ENCODE data around the gene GAB2. TPM values are rescaled to one million over a fixed set of nuclear protein-coding genes. Genes with fewer than 3 reads are reported as not detected.

GAB2 gene
- total RNA-seq, 2 experiments from 2014 or later, result 1.4 to 1.8 TPM

DNA sequence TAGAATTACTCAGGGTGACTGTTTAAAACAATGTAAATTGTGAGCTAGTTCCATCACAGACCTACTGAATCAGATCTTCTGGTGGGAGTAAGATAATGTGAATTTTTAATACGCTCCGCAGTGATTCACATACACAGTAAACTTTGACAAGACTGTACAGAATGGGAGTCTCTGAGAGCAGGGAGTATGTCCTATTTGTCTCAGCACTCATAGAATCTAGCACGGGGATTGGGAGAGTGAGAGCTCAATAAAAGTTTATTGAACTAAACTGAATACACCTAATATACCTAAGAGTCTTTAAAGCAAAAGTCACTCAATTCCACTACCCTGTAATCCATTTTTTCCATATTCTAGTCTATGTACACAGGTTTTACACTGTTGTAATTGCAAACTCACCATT lies 11.2 kb upstream of the GAB2 start:
- Mint-ChIP-seq H3K27ac (no peak overlapping the region), H3K4me3 (no peak overlapping the region), H3K4me1 (ENCODE audit: low read depth) (peaks cover 21% of the 10 kb centered on the region), H3K36me3 (ENCODE audit: low read depth) (peaks cover 6% of the 10 kb centered on the region), H3K27me3 (no peaks in the 10 kb centered on the region), H3K9me3 (no peaks in the 10 kb centered on the region)
- TF ChIP-seq CTCF (IDR thresholded peaks at IDR 0.05), result no peak
- DNase-seq (no peak), ATAC-seq (no peak)
- POLR2A ChIA-PET, result no interaction called here
- intact Hi-C loops (cut with micrococcal nuclease), result no loop called here
- CTCF ChIA-PET, result interaction anchor here (4.5 to 6.0 kb wide), 2 partner anchors 10 to 136 kb away, joined by 22 to 69 read pairs; partner anchors contain the start of gene GAB2

GRCh38 chr11:78428266-78428636 lies 10.6 kb upstream of the GAB2 start:
- ATAC-seq (no peak), DNase-seq (no peak)
- intact Hi-C loops (cut with micrococcal nuclease), result no loop called here
- Mint-ChIP-seq H3K36me3 (ENCODE audit: low read depth) (peaks cover 6% of the 10 kb centered on the region), H3K4me3 (no peak overlapping the region), H3K27me3 (no peaks in the 10 kb centered on the region), H3K27ac (no peak overlapping the region), H3K4me1 (ENCODE audit: low read depth) (peaks cover 21% of the 10 kb centered on the region), H3K9me3 (no peaks in the 10 kb centered on the region)
- CTCF ChIA-PET, result interaction anchor here (4.5 to 6.0 kb wide), 2 partner anchors 10 to 136 kb away, joined by 22 to 69 read pairs; partner anchors contain the start of gene GAB2
- POLR2A ChIA-PET, result no interaction called here
- no peak for TF ChIP-seq CTCF (IDR thresholded peaks at IDR 0.05)

DNA sequence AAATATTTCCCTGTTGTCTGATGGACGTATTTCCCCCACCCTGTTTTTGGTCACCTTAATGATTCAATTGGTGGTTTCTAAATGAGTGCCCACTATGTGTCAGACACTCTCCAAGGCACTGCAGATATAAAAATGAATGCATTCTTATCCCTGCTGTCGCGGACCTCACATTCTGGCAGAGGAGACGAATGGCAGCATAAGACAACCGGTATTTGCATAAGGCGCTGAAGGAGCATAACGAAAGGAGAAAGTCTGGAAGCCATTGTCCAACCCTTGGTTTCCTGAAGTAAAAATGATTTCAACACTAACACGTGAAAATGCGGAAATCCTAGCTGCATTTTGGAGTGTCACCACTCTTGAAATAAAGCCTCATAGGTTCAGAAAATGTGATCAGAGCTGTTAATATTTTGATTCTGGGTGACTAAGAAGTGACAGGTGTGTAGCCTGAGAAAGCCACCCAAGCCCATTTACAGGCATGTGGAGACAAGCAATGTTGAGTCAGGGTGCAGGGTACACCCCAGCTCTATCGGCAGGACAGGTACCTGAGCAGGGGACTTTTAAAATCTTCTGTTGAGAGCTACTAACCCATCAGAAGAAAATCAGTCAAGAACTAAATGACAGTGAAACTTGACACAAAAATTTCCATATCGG lies 10.1 kb upstream of the GAB2 start:
- Mint-ChIP-seq H3K27me3 (no peaks in the 10 kb centered on the region), H3K4me3 (no peak overlapping the region), H3K9me3 (no peaks in the 10 kb centered on the region), H3K36me3 (ENCODE audit: low read depth) (peaks cover 6% of the 10 kb centered on the region), H3K27ac (no peak overlapping the region), H3K4me1 (ENCODE audit: low read depth) (peaks cover 21% of the 10 kb centered on the region)
- no peak for TF ChIP-seq CTCF (IDR thresholded peaks at IDR 0.05)
- intact Hi-C loops (cut with micrococcal nuclease), result no loop called here
- ATAC-seq, result peak; percentile 37
- DNase-seq, result peak; percentile 10
- ChIA-PET CTCF (interaction anchor here (0.7 to 6.0 kb wide), 3 partner anchors 9 to 138 kb away, joined by 3 to 69 read pairs (median 22); partner anchors contain the start of gene GAB2), POLR2A (interaction anchor here (0.6 kb wide), 1 partner anchor 115 kb away, joined by 3 read pairs; no protein-coding TSS in a partner anchor)

DNA sequence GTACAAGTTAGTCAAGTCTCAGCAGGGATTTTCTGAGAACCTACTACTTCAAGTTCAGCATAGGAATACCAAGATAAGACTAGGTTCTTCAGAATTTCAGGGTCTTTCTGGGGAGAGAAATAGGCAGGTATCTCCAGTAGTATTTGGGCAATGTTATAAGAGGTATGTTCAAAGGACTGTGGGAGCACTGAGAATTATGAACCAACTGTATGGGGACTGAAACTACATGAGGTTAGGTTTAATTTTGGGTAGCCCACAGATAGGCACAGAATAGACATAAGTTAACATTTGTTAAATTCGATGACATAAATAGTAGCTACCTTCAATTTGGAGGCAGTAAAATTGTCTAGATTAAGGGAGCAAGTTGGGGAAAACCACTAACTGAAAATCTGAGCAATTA lies 9.2 kb upstream of the GAB2 start:
- no peak overlapping the region for H3K4me3 Mint-ChIP-seq
- ATAC-seq (no peak), DNase-seq (no peak)
- ChIA-PET CTCF (interaction anchor here (0.7 to 6.0 kb wide), 3 partner anchors 8 to 139 kb away, joined by 3 to 69 read pairs (median 22); partner anchors contain the start of gene GAB2), POLR2A (interaction anchor here (0.6 kb wide), 1 partner anchor 114 kb away, joined by 3 read pairs; no protein-coding TSS in a partner anchor)
- H3K27ac Mint-ChIP-seq, result no peak overlapping the region
- no peak for TF ChIP-seq CTCF (IDR thresholded peaks at IDR 0.05)
- H3K4me1 Mint-ChIP-seq (ENCODE audit: low read depth), result peaks cover 21% of the 10 kb centered on the region
- H3K36me3 Mint-ChIP-seq (ENCODE audit: low read depth), result peaks cover 6% of the 10 kb centered on the region
- intact Hi-C loops (cut with micrococcal nuclease), result no loop called here
- H3K9me3 Mint-ChIP-seq, result no peaks in the 10 kb centered on the region
- H3K27me3 Mint-ChIP-seq, result peaks cover under 1% of the 10 kb centered on the region

DNA sequence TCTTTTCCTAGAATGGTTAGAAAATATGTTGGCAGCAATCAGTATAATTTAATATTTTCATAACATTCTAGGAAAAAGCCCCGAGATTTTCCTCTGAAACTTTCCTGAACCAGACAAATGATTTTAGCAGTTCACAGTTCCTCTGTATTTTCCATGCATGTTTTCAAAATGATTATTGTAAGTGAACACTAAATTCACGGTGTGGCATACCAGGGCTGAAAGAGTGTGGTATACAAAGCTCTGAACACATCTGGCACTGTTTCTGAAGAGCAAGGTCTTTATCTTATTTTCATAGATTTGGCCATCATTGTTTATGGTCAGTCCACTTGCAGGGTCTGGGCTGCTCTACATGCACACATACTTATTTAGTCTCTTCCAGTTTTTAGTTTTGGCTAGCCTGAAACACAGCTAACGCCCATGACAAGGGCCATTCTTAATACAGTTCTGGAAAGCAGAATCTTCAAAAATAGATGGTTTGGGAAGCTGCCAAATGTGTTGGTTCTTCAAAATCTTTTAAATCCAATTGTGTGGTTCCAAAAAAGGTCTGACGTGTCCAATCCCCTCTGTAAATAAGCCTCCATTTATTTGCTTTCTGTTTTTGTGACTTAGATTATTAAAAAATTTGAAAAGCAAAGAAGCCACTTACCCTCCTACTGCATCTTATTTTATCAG lies 7.9 kb upstream of the GAB2 start:
- peaks cover 6% of the 10 kb centered on the region for H3K27me3 Mint-ChIP-seq
- ChIA-PET POLR2A (interaction anchor here (0.6 kb wide), 1 partner anchor 137 kb away, joined by 3 read pairs; no protein-coding TSS in a partner anchor), CTCF (interaction anchor here (1.1 kb wide), 1 partner anchor 139 kb away, joined by 4 read pairs; no protein-coding TSS in a partner anchor)
- H3K9me3 Mint-ChIP-seq, result no peaks in the 10 kb centered on the region
- no peak overlapping the region for H3K4me3 Mint-ChIP-seq
- no peak for ATAC-seq
- no peak for DNase-seq
- peaks cover 3% of the 10 kb centered on the region for H3K36me3 Mint-ChIP-seq (ENCODE audit: low read depth)
- no peak overlapping the region for H3K27ac Mint-ChIP-seq
- intact Hi-C loops (cut with micrococcal nuclease), result no loop called here
- peaks cover 28% of the 10 kb centered on the region for H3K4me1 Mint-ChIP-seq (ENCODE audit: low read depth)
- no peak for TF ChIP-seq CTCF (IDR thresholded peaks at IDR 0.05)

Data from activated CD8-positive, alpha-beta T cell treated with anti-CD3 and anti-CD28 coated beads for 36 hours (primary cell).